GM21737 (cell line): ENCODE results near the gene DUSP22.

Source experiments
- ATAC-seq: cut with Tn5 transposase; IDR thresholded peaks from one replicate; pipeline ENCODE4 v1.9.1; 2021; ENCODE audit warnings: mild to moderate bottlenecking, moderate library complexity; ENCODE audit not compliant: unreplicated experiment

The DUSP22 gene

GRCh38 chr6:308768-309167 lies 16.5 kb downstream of the DUSP22 start:
- no peak for ATAC-seq

GRCh38 chr6:309947-310346 lies 17.7 kb downstream of the DUSP22 start:
- no peak for ATAC-seq

GRCh38 chr6:310671-311070 lies 18.4 kb downstream of the DUSP22 start:
- no peak for ATAC-seq

- no peak for ATAC-seq
Observed at GRCh38 chr6:311679-312220, 19.5 kb downstream of the DUSP22 start.

GRCh38 chr6:313087-313486 lies 20.8 kb downstream of the DUSP22 start:
- ATAC-seq, result no peak

GRCh38 chr6:313917-314316 lies 21.6 kb downstream of the DUSP22 start:
- no peak for ATAC-seq

GRCh38 chr6:314377-314776 lies 22.1 kb downstream of the DUSP22 start:
- ATAC-seq, result no peak

- no peak for ATAC-seq
Observed at GRCh38 chr6:315226-315625, 22.9 kb downstream of the DUSP22 start.

- ATAC-seq, result no peak
Observed at GRCh38 chr6:315921-316752, 23.9 kb downstream of the DUSP22 start.

- ATAC-seq, result no peak
Observed at GRCh38 chr6:316753-317038, 24.4 kb downstream of the DUSP22 start.

- ATAC-seq, result no peak
Observed at GRCh38 chr6:317060-317447, 24.8 kb downstream of the DUSP22 start.

- no peak for ATAC-seq
Observed at GRCh38 chr6:317448-318144, 25.3 kb downstream of the DUSP22 start.

GRCh38 chr6:318243-318890 lies 26.1 kb downstream of the DUSP22 start:
- ATAC-seq, result no peak

- ATAC-seq, result peak; percentile 30
Observed at GRCh38 chr6:319177-320131, 27.2 kb downstream of the DUSP22 start.

- ATAC-seq, result no peak
Observed at GRCh38 chr6:320351-321157, 28.3 kb downstream of the DUSP22 start.

GRCh38 chr6:321158-321438 lies 28.8 kb downstream of the DUSP22 start:
- ATAC-seq, result no peak

GRCh38 chr6:321536-322258 lies 29.4 kb downstream of the DUSP22 start:
- ATAC-seq, result no peak

- ATAC-seq, result no peak
Observed at GRCh38 chr6:322259-322930, 30.1 kb downstream of the DUSP22 start.
